Thymus (tissue), 11 donors: ENCODE measurements around the gene MYRIP. TPM values are rescaled to one million over a fixed set of nuclear protein-coding genes. Genes with fewer than 3 reads are reported as not detected.

Source experiments
- DNase-seq, 9 donors: peaks; one replicate each; pipeline ENCODE4 v3.0.0-alpha.2; 2013; ENCODE audit warnings: low spot score in 9 of 9, low read depth in 6 of 9, missing footprints in 1 of 9
- H3K27ac ChIP-seq, 2 donors: one replicate each; pipeline ENCODE4 v1.5.1; 2013; ENCODE audit warnings: control low read depth in 1 of 2, low read depth in 1 of 2, low read length in 1 of 2, mild to moderate bottlenecking in 1 of 2, moderate library complexity in 1 of 2
- H3K27me3 ChIP-seq, 2 donors: one replicate each; pipeline ENCODE4 v1.5.1; 2013; ENCODE audit warnings: low read length in 1 of 2; ENCODE audit not compliant: control insufficient read depth in 2 of 2, insufficient read depth in 1 of 2
- H3K36me3 ChIP-seq, 2 donors: one replicate each; pipeline ENCODE4 v1.5.1; 2013; ENCODE audit warnings: low read length in 1 of 2, mild to moderate bottlenecking in 1 of 2, moderate library complexity in 1 of 2; ENCODE audit not compliant: control insufficient read depth in 2 of 2, insufficient read depth in 2 of 2
- H3K4me1 ChIP-seq, 2 donors: one replicate each; pipeline ENCODE4 v1.5.1; 2013; ENCODE audit warnings: low read length in 2 of 2; ENCODE audit not compliant: control insufficient read depth in 2 of 2, insufficient read depth in 2 of 2
- H3K4me3 ChIP-seq, 2 donors: one replicate each; pipeline ENCODE4 v1.5.1; 2013; ENCODE audit warnings: low read length in 2 of 2, control low read depth in 1 of 2, mild to moderate bottlenecking in 1 of 2
- H3K9me3 ChIP-seq, 2 donors: one replicate each; pipeline ENCODE4 v1.5.1; 2013; ENCODE audit warnings: low read length in 1 of 2, mild to moderate bottlenecking in 1 of 2; ENCODE audit not compliant: control insufficient read depth in 2 of 2, insufficient read depth in 1 of 2
- WGBS: extraction: QIAGEN DNeasy Blood & Tissue Kit; methylation state at CpG from one replicate; pipeline ENCODE4 v1.1.7; 2013; 5-methylcytosine and 5-hydroxymethylcytosine counted together
- polyA plus RNA-seq: library from polyadenylated mRNA; stranded (reverse); fragments of 200-250 nt; gene quantifications from one replicate; pipeline ENCODE4 v1.2.3, GENCODE V29; 2013
- total RNA-seq: library from RNA; stranded (reverse); fragments of 120-200 nt; gene quantifications from one replicate; pipeline ENCODE4 v1.2.4, GENCODE V29; 2013
- donor health status: healthy.

The MYRIP gene
- total and polyA plus RNA-seq, 2 donors, result 0.28 to 1.6 TPM

- no peaks in the 10 kb centered on the region for H3K36me3 ChIP-seq
- DNase-seq, result peak in 1 of 9 donors; percentile 6
- no peaks in the 10 kb centered on the region for H3K4me1 ChIP-seq
- H3K27ac ChIP-seq, result no peak overlapping the region
- no peaks in the 10 kb centered on the region for H3K9me3 ChIP-seq
- no peaks in the 10 kb centered on the region for H3K27me3 ChIP-seq
- no peak overlapping the region for H3K4me3 ChIP-seq
- 51% methylated on average over 1 of the region's 1 CpG for WGBS
These were observed 124.7 kb downstream of the MYRIP start for GRCh38 chr3:39933986-39934693.

- Histone ChIP-seq H3K27me3 (no peaks in the 10 kb centered on the region), H3K4me3 (no peak overlapping the region), H3K36me3 (no peaks in the 10 kb centered on the region), H3K27ac (no peak overlapping the region), H3K9me3 (no peaks in the 10 kb centered on the region), H3K4me1 (no peaks in the 10 kb centered on the region)
- WGBS, result 80% methylated on average over 5 of the region's 5 CpGs
- DNase-seq, result no peak
These were observed 125.3 kb downstream of the MYRIP start for GRCh38 chr3:39934696-39935095.

GRCh38 chr3:39935261-39935660 lies 125.9 kb downstream of the MYRIP start:
- Histone ChIP-seq H3K27ac (no peak overlapping the region), H3K9me3 (no peaks in the 10 kb centered on the region), H3K4me3 (no peak overlapping the region), H3K27me3 (no peaks in the 10 kb centered on the region), H3K4me1 (no peaks in the 10 kb centered on the region), H3K36me3 (no peaks in the 10 kb centered on the region)
- DNase-seq, result no peak
- 52% methylated on average over 1 of the region's 1 CpG for WGBS

DNA sequence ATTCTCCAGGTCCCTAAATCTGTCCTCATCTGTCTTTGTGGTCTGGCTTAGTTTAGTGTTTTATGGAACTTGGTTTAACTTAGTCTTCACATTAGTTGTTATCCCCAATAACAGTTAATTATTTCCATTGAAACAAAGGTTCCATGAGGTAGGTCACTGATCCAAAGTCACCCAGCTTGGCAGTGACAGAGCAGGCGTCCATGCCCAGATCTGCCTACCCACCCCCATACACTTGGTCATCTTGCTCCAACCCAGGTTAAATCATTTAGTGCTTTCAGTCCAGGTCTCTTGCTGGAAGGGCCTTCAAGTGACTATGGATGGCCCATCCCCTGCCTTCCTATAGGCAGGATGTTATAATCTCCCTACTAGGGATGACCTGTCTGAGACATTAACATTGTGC lies 127.4 kb downstream of the MYRIP start:
- H3K27me3 ChIP-seq, result no peaks in the 10 kb centered on the region
- H3K9me3 ChIP-seq, result no peaks in the 10 kb centered on the region
- H3K27ac ChIP-seq, result no peak overlapping the region
- H3K4me3 ChIP-seq, result no peak overlapping the region
- 96% methylated on average over 1 of the region's 1 CpG for WGBS
- no peak for DNase-seq
- H3K36me3 ChIP-seq, result no peaks in the 10 kb centered on the region
- no peaks in the 10 kb centered on the region for H3K4me1 ChIP-seq

DNA sequence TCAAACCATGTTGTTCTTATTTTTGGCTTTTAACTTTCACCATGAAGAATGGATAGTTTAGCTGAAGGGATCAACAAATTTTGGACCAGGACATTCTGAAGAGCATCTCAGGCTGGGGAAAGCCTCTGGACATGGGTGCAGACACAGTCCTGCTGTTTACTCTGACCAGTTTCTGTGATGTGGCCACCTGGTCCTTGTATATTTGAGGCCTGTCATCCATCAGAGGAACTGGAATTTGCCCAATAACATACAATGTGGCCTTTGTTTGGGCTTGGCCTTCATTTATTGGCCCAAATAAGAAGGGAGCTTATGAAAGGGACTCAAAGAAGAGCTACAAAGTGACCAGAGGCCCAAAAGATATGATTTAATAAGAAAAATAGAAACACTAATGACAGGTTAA lies 127.9 kb downstream of the MYRIP start:
- no peaks in the 10 kb centered on the region for H3K4me1 ChIP-seq
- H3K27ac ChIP-seq, result no peak overlapping the region
- no peak for DNase-seq
- no peaks in the 10 kb centered on the region for H3K9me3 ChIP-seq
- H3K4me3 ChIP-seq, result no peak overlapping the region
- no peaks in the 10 kb centered on the region for H3K36me3 ChIP-seq
- no peaks in the 10 kb centered on the region for H3K27me3 ChIP-seq

GRCh38 chr3:39937874-39938273 lies 128.5 kb downstream of the MYRIP start:
- no peak overlapping the region for H3K4me3 ChIP-seq
- no peaks in the 10 kb centered on the region for H3K9me3 ChIP-seq
- no peak for DNase-seq
- 94% methylated on average over 1 of the region's 1 CpG for WGBS
- H3K27me3 ChIP-seq, result no peaks in the 10 kb centered on the region
- no peaks in the 10 kb centered on the region for H3K36me3 ChIP-seq
- no peaks in the 10 kb centered on the region for H3K4me1 ChIP-seq
- no peak overlapping the region for H3K27ac ChIP-seq

GRCh38 chr3:39941931-39942330 lies 132.5 kb downstream of the MYRIP start:
- Histone ChIP-seq H3K9me3 (no peaks in the 10 kb centered on the region), H3K27ac (no peak overlapping the region), H3K4me3 (no peak overlapping the region), H3K36me3 (no peaks in the 10 kb centered on the region), H3K27me3 (no peaks in the 10 kb centered on the region), H3K4me1 (no peaks in the 10 kb centered on the region)
- DNase-seq, result no peak
- whole genome bisulfite sequencing, result 84% methylated on average over 5 of the region's 5 CpGs

- Histone ChIP-seq H3K4me1 (no peaks in the 10 kb centered on the region), H3K9me3 (no peaks in the 10 kb centered on the region), H3K27ac (no peak overlapping the region), H3K4me3 (no peak overlapping the region), H3K36me3 (no peaks in the 10 kb centered on the region), H3K27me3 (no peaks in the 10 kb centered on the region)
- WGBS, result 6% methylated on average over 5 of the region's 5 CpGs
- no peak for DNase-seq
These were observed 151.2 kb downstream of the MYRIP start for GRCh38 chr3:39960515-39961191.

GRCh38 chr3:39961230-39961629 lies 151.8 kb downstream of the MYRIP start:
- H3K27me3 ChIP-seq, result no peaks in the 10 kb centered on the region
- H3K27ac ChIP-seq, result no peak overlapping the region
- DNase-seq, result no peak
- no peaks in the 10 kb centered on the region for H3K4me1 ChIP-seq
- WGBS, result 34% methylated on average over 4 of the region's 4 CpGs
- H3K4me3 ChIP-seq, result no peak overlapping the region
- H3K9me3 ChIP-seq, result no peaks in the 10 kb centered on the region
- no peaks in the 10 kb centered on the region for H3K36me3 ChIP-seq
